GM19452 (cell line): Measurements from ENCODE around the gene NDUFS8.

ENCODE experiments used
- ATAC-seq: cut with Tn5 transposase; IDR thresholded peaks from one replicate; pipeline ENCODE4 v1.9.1; 2021; ENCODE audit not compliant: unreplicated experiment

The NDUFS8 gene

DNA sequence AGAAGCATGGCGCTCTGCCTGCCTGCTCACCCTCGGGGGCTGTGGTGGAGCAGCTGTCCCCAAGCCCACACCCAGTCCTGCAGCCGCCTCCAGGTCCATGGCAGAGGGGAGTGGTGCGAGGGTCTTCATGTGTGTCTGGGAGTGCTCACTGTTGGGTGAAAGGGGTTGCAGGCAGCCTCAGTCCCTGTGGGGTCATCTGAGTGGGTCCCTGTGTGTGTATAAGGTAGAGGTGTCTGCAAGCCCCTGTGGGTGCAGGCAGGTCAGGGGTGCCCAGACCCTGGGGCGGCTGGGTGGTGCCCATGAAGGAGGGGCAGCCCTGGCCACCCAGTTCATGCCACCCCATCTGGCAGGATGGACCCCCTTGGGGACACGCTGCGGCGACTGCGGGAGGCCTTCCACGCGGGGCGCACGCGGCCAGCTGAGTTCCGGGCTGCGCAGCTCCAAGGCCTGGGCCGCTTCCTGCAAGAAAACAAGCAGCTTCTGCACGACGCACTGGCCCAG is 15.5 kb upstream of the NDUFS8 start:
- ATAC-seq = no peak

DNA sequence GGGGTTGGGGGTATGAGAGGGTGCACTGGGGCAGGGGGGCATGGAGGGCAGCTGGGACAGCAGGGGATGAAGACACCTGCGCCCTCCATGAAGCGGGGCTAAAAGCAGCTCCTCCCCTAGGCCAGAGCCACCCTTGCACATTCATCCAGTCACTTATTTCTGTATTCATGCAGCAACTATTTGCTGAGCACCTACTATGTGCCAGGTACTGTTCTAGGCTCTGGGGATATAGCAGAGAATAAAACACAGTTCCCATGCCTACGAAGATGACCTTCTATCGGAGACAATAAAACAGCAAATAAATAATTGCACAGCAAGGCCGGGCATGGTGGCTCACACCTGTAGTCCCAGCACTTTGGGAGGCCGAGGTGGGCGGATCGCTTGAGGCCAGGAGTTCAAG is 15.0 kb upstream of the NDUFS8 start:
- ATAC-seq = no peak

DNA sequence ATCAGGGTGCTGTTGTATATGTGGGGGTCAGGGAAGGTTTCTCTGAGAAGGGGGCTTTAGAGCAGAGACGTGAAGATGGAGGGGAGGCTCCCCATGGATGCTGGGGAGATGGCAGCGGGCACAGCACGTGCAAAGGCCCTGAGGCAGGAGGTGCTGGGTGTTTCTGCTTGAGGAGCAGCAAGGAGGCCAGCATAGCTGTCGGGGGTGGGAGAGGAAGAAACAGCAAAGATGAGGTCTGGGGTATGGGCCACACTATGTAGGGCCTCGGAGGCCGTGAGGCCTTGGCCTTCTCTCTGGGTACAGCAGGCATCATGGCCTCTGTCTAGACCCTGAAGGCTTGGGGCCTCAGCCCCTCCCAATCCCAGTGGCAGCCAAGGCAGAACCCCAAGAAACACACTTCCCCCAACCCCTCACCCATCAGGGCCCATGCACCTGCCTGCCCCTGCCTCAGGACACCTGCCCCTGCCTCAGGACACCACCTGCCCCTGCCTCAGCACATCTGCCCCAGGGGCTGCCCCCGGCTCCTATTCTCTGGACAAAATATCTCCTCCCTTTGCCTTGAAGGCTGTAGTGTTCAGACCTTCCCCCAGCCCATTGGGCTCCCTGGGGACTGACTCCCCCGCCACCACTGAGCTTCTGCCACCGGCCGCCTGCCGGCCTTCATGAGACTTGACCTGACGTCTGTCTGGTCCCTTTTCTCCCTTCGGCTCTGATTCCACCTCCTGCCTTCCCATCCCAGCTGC is 14.1 kb upstream of the NDUFS8 start:
- ATAC-seq = no peak

DNA sequence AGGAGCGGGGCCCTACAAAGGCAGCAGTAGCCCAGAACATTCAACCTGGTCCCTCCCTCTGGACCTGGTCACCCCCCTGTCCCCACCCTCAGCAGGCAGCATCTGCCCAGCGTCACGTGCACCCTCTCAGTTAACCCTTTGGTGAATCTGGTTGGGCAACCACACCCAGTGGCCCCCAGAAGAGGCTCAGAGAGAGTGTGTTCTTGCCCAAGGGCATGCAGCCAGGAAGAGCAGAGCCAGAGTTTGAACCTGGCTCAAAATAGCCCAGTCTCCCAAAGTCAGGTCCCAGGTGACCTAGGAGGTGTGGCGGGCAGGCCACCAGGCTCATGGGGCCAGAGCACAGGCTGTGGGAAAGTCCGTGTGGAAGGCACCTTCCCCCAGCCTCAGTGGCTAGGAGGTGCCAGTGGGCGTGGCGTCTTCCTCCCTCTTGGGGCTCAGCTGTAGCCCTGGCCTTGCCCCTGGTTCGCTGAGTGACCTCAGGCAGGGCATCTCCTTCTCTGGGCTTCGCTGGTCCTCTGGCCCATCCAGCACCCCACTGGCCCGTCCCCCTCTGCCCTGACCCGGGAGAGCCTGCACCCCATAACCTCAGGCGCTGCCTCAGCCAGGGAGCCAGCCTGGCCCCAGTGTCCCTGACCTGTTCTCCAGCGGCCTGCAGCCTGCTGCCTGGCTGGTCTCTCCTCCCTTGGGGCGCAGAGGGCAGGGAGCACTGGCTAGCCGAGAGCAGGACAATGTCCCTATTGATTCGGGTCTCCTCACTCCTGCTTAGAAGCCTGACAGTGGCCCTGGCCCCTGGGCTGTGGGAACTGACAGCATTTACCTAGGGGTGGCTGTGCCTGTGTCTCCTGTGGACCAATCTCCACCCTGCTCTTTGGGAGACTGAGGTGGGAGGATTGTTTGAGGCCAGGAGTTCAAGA is 13.3 kb upstream of the NDUFS8 start:
- ATAC-seq = no peak

DNA sequence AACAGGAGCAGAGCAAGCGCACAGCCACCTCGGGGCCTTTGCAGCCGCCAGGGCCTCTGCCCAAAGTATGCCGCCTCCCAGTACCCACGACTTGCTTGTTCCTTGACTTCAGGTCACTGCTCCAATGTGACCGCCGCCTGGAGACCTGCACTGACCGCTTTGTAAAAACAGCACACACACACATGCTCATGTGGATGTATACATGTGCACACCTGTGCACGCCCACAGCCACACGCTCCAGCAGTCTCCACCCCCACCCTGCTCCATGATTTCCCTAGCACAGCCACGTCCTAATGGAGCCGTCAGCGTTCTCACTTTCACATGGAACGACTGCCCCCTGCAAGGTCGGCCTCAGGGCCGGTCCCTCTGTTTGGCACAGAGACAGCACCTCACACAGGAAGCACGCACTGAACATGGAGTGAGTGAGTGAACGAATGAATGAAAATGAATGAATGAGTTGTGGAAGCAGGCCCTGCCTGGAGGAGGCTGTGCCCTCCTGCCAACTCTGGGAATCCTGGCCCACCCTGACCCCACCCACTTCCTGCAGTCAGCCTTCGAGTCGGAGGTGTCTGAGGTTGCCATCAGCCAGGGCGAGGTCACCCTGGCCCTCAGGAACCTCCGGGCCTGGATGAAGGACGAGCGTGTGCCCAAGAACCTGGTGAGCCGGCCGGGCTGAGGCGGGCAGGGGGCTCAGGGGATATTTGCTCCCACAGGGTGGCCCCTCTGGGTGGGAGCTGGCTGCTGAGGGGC is 12.3 kb upstream of the NDUFS8 start:
- no peak for ATAC-seq

DNA sequence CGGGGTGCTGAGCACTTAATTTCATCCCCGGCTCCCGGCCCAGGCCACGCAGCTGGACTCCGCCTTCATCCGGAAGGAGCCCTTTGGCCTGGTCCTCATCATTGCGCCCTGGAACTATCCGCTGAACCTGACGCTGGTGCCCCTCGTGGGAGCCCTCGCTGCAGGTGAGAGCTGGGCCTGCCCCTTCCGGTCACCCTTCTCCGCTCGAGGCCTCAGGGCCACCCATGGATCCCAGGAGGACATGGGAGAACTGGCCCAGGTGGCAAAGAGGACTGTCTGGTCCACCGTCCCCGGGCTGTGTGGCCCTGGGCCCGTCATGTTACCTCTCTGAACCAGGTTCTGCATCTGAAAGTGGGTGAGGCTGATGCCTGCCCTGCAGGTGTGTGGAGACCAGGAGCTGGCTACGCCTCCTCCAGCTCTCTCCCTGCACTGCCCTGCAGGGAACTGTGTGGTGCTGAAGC is 11.7 kb upstream of the NDUFS8 start:
- no peak for ATAC-seq

DNA sequence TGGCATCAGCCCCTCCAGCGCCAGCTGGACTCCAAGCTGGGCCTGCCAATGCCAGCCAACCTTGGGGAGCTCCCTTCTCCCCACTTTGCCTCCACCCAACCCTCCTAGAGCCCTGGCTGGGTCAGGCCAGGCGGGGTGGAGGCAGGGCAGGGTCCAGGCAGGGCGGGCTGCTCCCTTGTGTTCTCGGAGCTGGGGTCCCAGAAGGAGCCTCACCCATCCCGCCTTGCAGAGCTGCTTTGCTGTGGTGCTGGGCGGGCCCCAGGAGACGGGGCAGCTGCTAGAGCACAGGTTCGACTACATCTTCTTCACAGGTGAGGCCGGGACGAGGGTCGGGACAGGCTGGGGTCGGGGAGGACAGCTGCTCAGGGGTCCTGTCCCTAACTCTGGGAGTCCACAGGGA is 11.0 kb upstream of the NDUFS8 start:
- ATAC-seq = no peak

DNA sequence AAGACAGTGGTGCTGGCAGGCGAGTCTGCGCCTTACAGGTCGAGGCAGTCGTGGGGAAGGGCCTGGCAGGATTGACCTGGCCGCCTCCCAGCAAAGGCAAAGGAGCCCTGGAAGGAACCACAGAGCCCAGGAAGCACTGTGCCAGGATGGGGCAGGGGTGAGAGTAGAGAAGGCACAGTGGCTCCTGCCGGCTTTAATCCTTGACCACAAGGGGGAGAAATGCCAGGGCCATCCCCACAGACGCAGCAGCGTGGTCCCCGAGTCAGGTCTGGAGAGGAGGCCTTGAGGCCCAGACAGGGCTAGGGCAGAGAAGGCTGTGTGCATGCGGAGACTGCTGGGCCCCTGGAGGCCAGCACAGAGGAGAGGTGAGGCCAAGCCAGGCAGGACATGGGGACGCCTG is 9.9 kb upstream of the NDUFS8 start:
- ATAC-seq = no peak

DNA sequence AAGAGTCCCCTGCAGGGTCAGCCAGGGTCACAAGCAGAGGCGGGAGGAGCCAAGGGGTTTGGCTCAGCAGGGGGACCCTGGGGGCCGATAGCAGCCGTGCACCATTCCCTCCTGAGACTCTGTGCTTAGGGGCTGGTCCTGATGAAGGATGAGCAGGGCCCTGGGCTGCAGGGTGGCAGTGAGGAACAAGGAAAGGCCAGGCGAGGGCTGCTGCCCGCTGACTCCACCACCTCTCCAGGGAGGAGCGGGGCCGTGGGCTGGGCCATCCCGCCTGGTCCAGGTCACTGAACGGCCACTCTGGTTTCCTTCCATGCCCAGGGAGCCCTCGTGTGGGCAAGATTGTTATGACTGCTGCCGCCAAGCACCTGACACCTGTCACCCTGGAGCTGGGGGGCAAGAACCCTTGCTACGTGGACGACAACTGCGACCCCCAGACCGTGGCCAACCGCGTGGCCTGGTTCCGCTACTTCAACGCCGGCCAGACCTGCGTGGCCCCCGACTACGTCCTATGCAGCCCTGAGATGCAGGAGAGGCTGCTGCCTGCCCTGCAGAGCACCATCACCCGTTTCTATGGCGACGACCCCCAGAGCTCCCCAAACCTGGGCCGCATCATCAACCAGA is 9.2 kb upstream of the NDUFS8 start:
- no peak for ATAC-seq

DNA sequence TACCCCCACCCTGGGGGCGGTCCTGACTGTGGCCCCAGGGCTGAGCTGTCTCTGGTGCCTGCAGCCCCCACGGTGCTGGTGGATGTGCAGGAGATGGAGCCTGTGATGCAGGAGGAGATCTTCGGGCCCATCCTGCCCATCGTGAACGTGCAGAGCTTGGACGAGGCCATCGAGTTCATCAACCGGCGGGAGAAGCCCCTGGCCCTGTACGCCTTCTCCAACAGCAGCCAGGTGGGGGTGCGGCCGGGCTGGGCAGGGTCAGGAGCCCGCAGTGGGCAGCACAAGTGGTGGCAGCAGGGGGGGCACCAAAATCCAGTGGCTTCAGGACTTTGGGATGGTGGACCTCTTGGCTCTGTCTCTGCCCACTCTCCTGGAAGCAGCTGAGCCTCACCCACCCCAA is 8.0 kb upstream of the NDUFS8 start:
- ATAC-seq = no peak

DNA sequence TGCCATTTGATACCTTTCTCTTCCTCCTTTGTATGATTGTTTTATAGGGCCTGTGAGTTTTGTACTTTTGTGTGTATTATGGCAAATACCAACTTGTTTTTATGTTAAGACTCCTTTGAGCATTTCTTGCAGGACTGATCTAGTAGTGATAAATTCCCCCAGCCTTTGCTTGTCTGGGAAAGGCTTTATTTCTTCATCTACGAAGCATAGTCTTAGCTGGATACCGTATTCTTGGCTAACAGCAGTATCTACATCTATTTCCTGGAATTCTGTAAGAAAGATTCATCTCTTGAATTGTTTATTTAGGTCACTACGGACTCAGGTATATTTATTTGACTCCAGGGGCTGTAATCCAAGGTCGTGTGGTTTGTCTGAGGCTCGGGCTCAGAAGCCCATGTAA is 6.0 kb upstream of the NDUFS8 start:
- no peak for ATAC-seq

DNA sequence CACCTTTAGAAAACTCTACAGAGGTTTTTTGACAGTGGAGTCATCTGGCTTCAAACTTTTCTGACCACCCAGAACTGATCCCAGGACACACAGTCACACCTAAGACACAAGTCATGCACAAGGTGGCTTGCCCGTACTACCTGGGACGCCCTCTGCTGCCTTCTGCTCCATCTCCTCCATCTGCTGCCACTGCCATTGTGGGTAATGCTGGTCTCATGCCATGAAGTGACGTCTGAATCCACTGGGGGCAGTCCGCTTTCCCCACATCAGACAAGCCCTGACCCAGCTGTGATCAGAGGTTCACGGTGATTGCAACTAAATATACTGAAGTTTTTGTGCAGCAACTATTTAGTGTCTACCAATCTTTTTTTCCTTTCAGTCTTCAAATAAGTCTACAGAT is 5.4 kb upstream of the NDUFS8 start:
- ATAC-seq = no peak

DNA sequence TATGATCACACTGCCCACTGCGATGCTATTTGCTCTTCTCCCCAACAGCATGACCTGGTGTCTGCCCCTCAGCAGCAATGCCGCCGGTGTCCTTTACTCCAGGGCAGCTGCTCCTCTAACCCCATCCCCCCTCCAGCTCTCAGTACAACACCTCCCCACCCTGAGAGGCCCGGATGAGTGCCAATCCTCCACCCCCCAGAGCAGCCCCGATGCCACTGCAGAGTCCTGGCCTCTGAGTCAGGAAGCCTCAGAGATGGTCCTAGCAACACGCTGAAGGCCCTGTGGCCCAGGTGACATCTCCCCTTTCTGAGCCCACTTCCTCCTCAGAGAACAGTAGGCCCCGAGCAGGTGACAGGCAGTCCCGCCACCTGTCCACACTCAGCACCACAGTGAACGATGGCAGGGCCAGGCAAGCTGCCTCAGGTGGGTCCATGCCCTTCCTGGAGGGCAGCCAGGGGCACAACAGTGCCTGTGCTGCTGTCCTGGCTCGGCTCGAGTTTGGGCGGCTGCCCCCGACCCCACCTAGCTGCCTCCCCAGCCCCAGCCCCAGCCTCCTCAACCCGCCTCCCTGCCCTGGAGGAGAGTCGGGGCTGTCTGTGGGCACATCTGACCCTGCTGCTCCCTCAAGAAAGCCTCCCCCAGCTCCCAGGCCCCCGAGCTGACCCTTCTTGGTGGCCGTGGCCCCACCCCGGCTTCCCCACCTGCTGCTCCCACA is 3.9 kb upstream of the NDUFS8 start:
- ATAC-seq = no peak

DNA sequence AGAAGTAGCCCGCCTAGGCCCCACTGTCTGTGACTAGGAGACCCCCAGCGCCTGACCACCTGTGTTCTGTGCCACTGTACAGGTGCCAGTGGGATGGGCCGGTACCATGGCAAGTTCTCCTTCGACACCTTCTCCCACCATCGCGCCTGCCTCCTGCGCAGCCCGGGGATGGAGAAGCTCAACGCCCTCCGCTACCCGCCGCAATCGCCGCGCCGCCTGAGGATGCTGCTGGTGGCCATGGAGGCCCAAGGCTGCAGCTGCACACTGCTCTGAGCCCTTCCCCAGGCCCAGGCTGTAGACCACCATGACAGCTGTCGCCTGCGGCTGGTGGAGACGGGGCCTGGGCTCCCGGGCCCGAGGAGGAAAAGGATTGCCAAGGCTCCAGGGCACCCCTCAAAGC is 2.8 kb upstream of the NDUFS8 start:
- ATAC-seq = no peak

DNA sequence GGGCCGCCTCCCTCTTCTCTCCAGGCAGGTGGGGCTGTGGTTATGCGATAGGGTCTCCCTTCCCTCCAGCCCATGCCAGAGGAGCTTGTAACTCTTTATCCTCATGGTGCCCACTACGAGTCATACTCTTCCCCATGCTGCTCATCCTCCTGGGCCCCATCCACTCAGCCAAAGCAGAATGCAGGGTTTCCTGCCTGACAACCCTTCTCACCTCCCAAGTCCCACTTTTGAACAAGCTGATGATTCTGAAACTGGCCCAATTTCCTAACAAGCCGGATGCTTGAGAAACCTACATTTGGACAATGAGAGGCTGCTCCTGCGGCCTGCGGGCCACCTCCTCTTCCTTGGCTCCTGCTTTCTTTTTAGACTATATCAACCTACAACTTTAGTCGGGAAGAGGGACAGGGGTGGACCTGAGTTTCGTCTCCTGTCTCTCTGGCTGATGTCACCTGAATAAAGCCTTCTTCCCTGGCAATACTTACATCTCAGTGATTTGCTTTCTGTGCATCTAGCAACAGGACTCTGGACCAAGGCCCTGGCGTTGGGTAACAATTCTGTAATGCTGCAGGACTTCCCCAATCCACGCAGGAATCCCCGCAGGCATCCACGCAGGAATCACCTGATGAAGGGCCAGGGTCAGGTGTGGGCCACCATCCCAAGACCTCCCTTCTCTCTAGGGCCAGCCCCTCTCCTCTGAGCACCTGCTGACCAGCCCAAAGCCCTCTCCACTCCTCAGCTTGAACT is 1.5 kb upstream of the NDUFS8 start:
- ATAC-seq = no peak

DNA sequence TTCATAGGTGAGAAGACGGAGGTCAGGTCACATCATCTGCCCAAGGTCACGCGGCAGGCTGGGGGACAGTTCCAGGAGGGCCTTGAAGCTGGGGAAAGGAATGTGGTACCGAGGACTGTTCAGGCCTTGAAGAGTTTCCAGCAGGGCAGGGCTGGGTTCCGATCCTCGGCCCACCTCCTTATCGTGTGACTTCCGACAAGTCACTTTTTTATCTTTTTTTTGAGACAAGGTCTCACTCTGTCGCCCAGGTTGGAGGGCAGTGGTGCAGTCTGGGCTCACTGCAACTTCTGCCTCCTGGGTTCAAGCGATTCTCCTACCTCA is 623 bp downstream of the NDUFS8 start:
- ATAC-seq = no peak

DNA sequence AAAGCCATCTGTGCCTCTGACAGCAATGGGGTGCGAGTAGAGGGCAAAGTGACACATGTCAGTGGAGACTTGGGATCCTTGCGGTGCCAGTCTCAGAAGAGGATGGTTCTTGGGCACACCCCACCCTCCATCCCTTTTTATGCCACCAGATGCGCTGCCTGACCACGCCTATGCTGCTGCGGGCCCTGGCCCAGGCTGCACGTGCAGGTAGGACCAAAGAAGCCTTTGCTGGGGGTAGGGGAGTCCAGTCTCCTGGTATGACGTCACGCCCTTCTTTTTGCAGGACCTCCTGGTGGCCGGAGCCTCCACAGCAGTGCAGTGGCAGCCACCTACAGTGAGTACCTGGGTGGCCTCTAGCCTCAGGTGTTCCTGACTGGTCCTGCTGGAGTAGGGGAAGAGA is 1.5 kb downstream of the NDUFS8 start:
- ATAC-seq = no peak

DNA sequence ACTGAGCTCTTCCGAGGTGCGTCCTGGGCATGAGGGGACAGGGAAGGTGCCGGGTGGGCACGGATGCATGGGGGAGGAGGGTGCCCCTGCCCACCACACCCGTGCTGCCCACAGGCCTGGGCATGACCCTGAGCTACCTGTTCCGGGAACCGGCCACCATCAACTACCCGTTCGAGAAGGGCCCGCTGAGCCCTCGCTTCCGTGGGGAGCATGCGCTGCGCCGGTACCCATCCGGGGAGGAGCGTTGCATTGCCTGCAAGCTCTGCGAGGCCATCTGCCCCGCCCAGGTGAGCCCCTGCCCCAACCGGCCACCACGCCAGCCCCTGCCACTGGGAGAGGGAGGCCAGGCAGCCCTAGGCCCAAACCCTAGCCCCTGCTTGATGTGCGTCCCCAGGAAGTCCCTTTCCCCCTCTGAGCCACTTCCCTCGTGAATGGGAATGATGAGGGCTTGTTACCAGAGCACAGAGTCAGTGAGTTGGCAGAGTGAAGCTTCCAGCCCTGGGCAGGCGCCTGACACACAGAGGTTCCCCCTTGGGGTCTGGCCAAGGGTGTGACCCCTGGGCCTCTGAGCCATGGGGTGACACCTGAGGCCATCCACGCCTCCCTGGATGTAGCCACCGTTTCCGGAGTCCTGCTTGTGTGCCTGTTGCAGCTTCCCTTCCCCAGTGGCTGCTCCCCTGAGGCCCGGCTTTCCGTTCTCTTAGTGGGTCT is 2.7 kb downstream of the NDUFS8 start:
- no peak for ATAC-seq

DNA sequence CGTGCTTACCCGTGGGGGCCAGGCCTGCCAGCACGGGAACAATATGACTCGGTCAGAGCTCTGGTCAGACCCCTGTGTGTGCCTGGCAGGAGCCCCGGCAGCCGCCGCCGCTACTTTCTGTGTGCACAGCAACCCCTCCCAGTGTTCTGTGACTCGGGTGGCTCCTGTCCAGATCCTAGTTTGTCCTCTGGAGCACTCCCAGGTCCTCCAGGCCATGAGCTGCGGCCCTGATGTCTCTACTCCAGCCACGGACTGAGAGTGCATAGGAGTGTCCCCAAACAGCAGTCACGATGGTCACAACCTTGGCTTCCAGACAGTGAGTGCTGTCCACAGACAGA is 3.2 kb downstream of the NDUFS8 start:
- ATAC-seq = no peak
